Measurements from ENCODE around the gene IGLL5.

IGLL5 gene

GRCh38 chr22:22894740-22895731 is 7.4 kb downstream of the IGLL5 start:
- H3K23ac ChIP-seq (ENCODE audit: low read length): no peak overlapping the region
- no peak overlapping the region for H2AFZ ChIP-seq (ENCODE audit: insufficient read depth, low read length, poor library complexity)
- no peaks in the 10 kb centered on the region for H3K36me3 ChIP-seq (ENCODE audit: control insufficient read depth in 1 of 2, insufficient read depth in 2 of 2, low read length in 2 of 2)
- no peak for DNase-seq
- H3K27ac ChIP-seq (ENCODE audit: low read depth, low read length): no peak overlapping the region
- no peak overlapping the region for H3K4ac ChIP-seq (ENCODE audit: low read depth, low read length)
- no peak overlapping the region for H2AK5ac ChIP-seq (ENCODE audit: low read length)
- peak overlapping the region; percentile 26 for H4K12ac ChIP-seq (ENCODE audit: low read depth, low read length)
- H2BK12ac ChIP-seq (ENCODE audit: low read length): no peak overlapping the region
- no peak overlapping the region for H3K4me2 ChIP-seq (ENCODE audit: low read length)
- H2BK5ac ChIP-seq (ENCODE audit: low read depth, low read length, poor library complexity): no peak overlapping the region
- H4K8ac ChIP-seq (ENCODE audit: low read depth, low read length): no peak overlapping the region
- no peaks in the 10 kb centered on the region for H3K79me1 ChIP-seq (ENCODE audit: low read length)
- no peaks in the 10 kb centered on the region for H3K9me3 ChIP-seq (ENCODE audit: insufficient read depth, low read depth, low read length)
- no peak overlapping the region for H3K18ac ChIP-seq (ENCODE audit: low read length)
- no CpG with 5 or more reads among the region's 17 CpGs for WGBS (ENCODE audit: extremely low coverage, insufficient coverage, insufficient read length)
- no peak overlapping the region for H3K4me3 ChIP-seq (ENCODE audit: low read depth, low read length)
- no peak overlapping the region for H3K9ac ChIP-seq (ENCODE audit: low read length)
- H3K27me3 ChIP-seq (ENCODE audit: insufficient read depth, low read length): peaks cover 3% of the 10 kb centered on the region
- no peak overlapping the region for H4K91ac ChIP-seq (ENCODE audit: low read depth, low read length)
- H2BK120ac ChIP-seq (ENCODE audit: insufficient read depth, low read length, poor library complexity): no peak overlapping the region
- no peaks in the 10 kb centered on the region for H3K4me1 ChIP-seq (ENCODE audit: control insufficient read depth in 1 of 2, insufficient read depth in 2 of 2, low read length in 2 of 2)
- H3K79me2 ChIP-seq (ENCODE audit: control insufficient read depth, insufficient read depth, low read length, poor library complexity): no peaks in the 10 kb centered on the region
- no peak overlapping the region for H3K14ac ChIP-seq (ENCODE audit: low read length)

GRCh38 chr22:22895776-22896445 is 8.3 kb downstream of the IGLL5 start:
- no peaks in the 10 kb centered on the region for H3K79me1 ChIP-seq (ENCODE audit: low read length)
- H3K27me3 ChIP-seq (ENCODE audit: insufficient read depth, low read length): peaks cover 3% of the 10 kb centered on the region
- no peaks in the 10 kb centered on the region for H3K4me1 ChIP-seq (ENCODE audit: control insufficient read depth in 1 of 2, insufficient read depth in 2 of 2, low read length in 2 of 2)
- no peak overlapping the region for H2BK5ac ChIP-seq (ENCODE audit: low read depth, low read length, poor library complexity)
- no peak overlapping the region for H3K4me3 ChIP-seq (ENCODE audit: low read depth, low read length)
- H3K9me3 ChIP-seq (ENCODE audit: insufficient read depth, low read depth, low read length): no peaks in the 10 kb centered on the region
- no peak overlapping the region for H3K4ac ChIP-seq (ENCODE audit: low read depth, low read length)
- no peak overlapping the region for H3K18ac ChIP-seq (ENCODE audit: low read length)
- no peaks in the 10 kb centered on the region for H3K36me3 ChIP-seq (ENCODE audit: control insufficient read depth in 1 of 2, insufficient read depth in 2 of 2, low read length in 2 of 2)
- H3K9ac ChIP-seq (ENCODE audit: low read length): no peak overlapping the region
- H3K79me2 ChIP-seq (ENCODE audit: control insufficient read depth, insufficient read depth, low read length, poor library complexity): no peaks in the 10 kb centered on the region
- H2BK120ac ChIP-seq (ENCODE audit: insufficient read depth, low read length, poor library complexity): no peak overlapping the region
- no peak overlapping the region for H2AK5ac ChIP-seq (ENCODE audit: low read length)
- no peak overlapping the region for H3K14ac ChIP-seq (ENCODE audit: low read length)
- no peak overlapping the region for H3K27ac ChIP-seq (ENCODE audit: low read depth, low read length)
- H4K91ac ChIP-seq (ENCODE audit: low read depth, low read length): no peak overlapping the region
- H4K12ac ChIP-seq (ENCODE audit: low read depth, low read length): no peak overlapping the region
- DNase-seq: no peak
- WGBS (ENCODE audit: extremely low coverage, insufficient coverage, insufficient read length): no CpG with 5 or more reads among the region's 6 CpGs
- no peak overlapping the region for H3K23ac ChIP-seq (ENCODE audit: low read length)
- H2AFZ ChIP-seq (ENCODE audit: insufficient read depth, low read length, poor library complexity): no peak overlapping the region
- no peak overlapping the region for H4K8ac ChIP-seq (ENCODE audit: low read depth, low read length)
- H2BK12ac ChIP-seq (ENCODE audit: low read length): no peak overlapping the region
- H3K4me2 ChIP-seq (ENCODE audit: low read length): no peak overlapping the region

GRCh38 chr22:22896601-22897000 is 9.0 kb downstream of the IGLL5 start:
- no peak overlapping the region for H2BK120ac ChIP-seq (ENCODE audit: insufficient read depth, low read length, poor library complexity)
- no peak for DNase-seq
- H3K9me3 ChIP-seq (ENCODE audit: insufficient read depth, low read depth, low read length): no peaks in the 10 kb centered on the region
- H3K4me1 ChIP-seq (ENCODE audit: control insufficient read depth in 1 of 2, insufficient read depth in 2 of 2, low read length in 2 of 2): no peaks in the 10 kb centered on the region
- H2AFZ ChIP-seq (ENCODE audit: insufficient read depth, low read length, poor library complexity): no peak overlapping the region
- no peak overlapping the region for H2BK12ac ChIP-seq (ENCODE audit: low read length)
- no peak overlapping the region for H3K14ac ChIP-seq (ENCODE audit: low read length)
- no peaks in the 10 kb centered on the region for H3K79me2 ChIP-seq (ENCODE audit: control insufficient read depth, insufficient read depth, low read length, poor library complexity)
- no peak overlapping the region for H2BK5ac ChIP-seq (ENCODE audit: low read depth, low read length, poor library complexity)
- no peak overlapping the region for H2AK5ac ChIP-seq (ENCODE audit: low read length)
- H3K4me3 ChIP-seq (ENCODE audit: low read depth, low read length): no peak overlapping the region
- H3K79me1 ChIP-seq (ENCODE audit: low read length): no peaks in the 10 kb centered on the region
- no peak overlapping the region for H3K27ac ChIP-seq (ENCODE audit: low read depth, low read length)
- H4K12ac ChIP-seq (ENCODE audit: low read depth, low read length): no peak overlapping the region
- H3K18ac ChIP-seq (ENCODE audit: low read length): no peak overlapping the region
- H3K4ac ChIP-seq (ENCODE audit: low read depth, low read length): no peak overlapping the region
- H3K27me3 ChIP-seq (ENCODE audit: insufficient read depth, low read length): peaks cover 3% of the 10 kb centered on the region
- no CpG with 5 or more reads among the region's 3 CpGs for WGBS (ENCODE audit: extremely low coverage, insufficient coverage, insufficient read length)
- no peaks in the 10 kb centered on the region for H3K36me3 ChIP-seq (ENCODE audit: control insufficient read depth in 1 of 2, insufficient read depth in 2 of 2, low read length in 2 of 2)
- no peak overlapping the region for H4K8ac ChIP-seq (ENCODE audit: low read depth, low read length)
- H3K9ac ChIP-seq (ENCODE audit: low read length): no peak overlapping the region
- H3K23ac ChIP-seq (ENCODE audit: low read length): no peak overlapping the region
- no peak overlapping the region for H3K4me2 ChIP-seq (ENCODE audit: low read length)
- H4K91ac ChIP-seq (ENCODE audit: low read depth, low read length): no peak overlapping the region

GRCh38 chr22:22897091-22897490 is 9.5 kb downstream of the IGLL5 start:
- Histone ChIP-seq H2BK5ac (ENCODE audit: low read depth, low read length, poor library complexity) (no peak overlapping the region), H2BK12ac (ENCODE audit: low read length) (no peak overlapping the region), H3K27ac (ENCODE audit: low read depth, low read length) (no peak overlapping the region), H3K4me3 (ENCODE audit: low read depth, low read length) (no peak overlapping the region), H2AFZ (ENCODE audit: insufficient read depth, low read length, poor library complexity) (no peak overlapping the region), H3K4me2 (ENCODE audit: low read length) (no peak overlapping the region), H4K91ac (ENCODE audit: low read depth, low read length) (no peak overlapping the region), H3K4ac (ENCODE audit: low read depth, low read length) (no peak overlapping the region), H4K12ac (ENCODE audit: low read depth, low read length) (no peak overlapping the region), H3K36me3 (ENCODE audit: control insufficient read depth in 1 of 2, insufficient read depth in 2 of 2, low read length in 2 of 2) (no peaks in the 10 kb centered on the region), H3K27me3 (ENCODE audit: insufficient read depth, low read length) (peaks cover 3% of the 10 kb centered on the region), H2BK120ac (ENCODE audit: insufficient read depth, low read length, poor library complexity) (no peak overlapping the region), H3K9me3 (ENCODE audit: insufficient read depth, low read depth, low read length) (no peaks in the 10 kb centered on the region), H3K79me1 (ENCODE audit: low read length) (no peaks in the 10 kb centered on the region), H3K18ac (ENCODE audit: low read length) (no peak overlapping the region), H3K14ac (ENCODE audit: low read length) (no peak overlapping the region), H4K8ac (ENCODE audit: low read depth, low read length) (no peak overlapping the region), H3K23ac (ENCODE audit: low read length) (no peak overlapping the region), H3K79me2 (ENCODE audit: control insufficient read depth, insufficient read depth, low read length, poor library complexity) (no peaks in the 10 kb centered on the region), H2AK5ac (ENCODE audit: low read length) (no peak overlapping the region), H3K9ac (ENCODE audit: low read length) (no peak overlapping the region), H3K4me1 (ENCODE audit: control insufficient read depth in 1 of 2, insufficient read depth in 2 of 2, low read length in 2 of 2) (no peaks in the 10 kb centered on the region)
- no CpG with 5 or more reads among the region's 3 CpGs for WGBS (ENCODE audit: extremely low coverage, insufficient coverage, insufficient read length)
- no peak for DNase-seq

Data from trophoblast cell (in vitro differentiated cells and primary cell).